Measurements from ENCODE around the gene CD82. TPM values are rescaled to one million over a fixed set of nuclear protein-coding genes. Genes with fewer than 3 reads are reported as not detected.
A peak's percentile ranks its signal among the peaks of the same experiment; 100 is the strongest.

Gene CD82
- total RNA-seq, 1 experiment from 2014 or later, result 173 TPM

- DNase-seq (ENCODE audit: low spot score), result no peak
Observed at GRCh38 chr11:44600839-44601383, 35.4 kb downstream of the CD82 start.

- peak; percentile 96 for DNase-seq (ENCODE audit: low spot score)
Observed at GRCh38 chr11:44601471-44602370, 36.3 kb downstream of the CD82 start.

GRCh38 chr11:44602891-44603310, 37.4 kb downstream of the CD82 start:
- DNase-seq (ENCODE audit: low spot score), result no peak

GRCh38 chr11:44604171-44604581, 38.7 kb downstream of the CD82 start:
- no peak for DNase-seq (ENCODE audit: low spot score)

- DNase-seq (ENCODE audit: low spot score), result no peak
Observed at GRCh38 chr11:44605068-44605708, 39.7 kb downstream of the CD82 start.

- DNase-seq (ENCODE audit: low spot score), result no peak
Observed at GRCh38 chr11:44605965-44606364, 40.5 kb downstream of the CD82 start.

GRCh38 chr11:44606472-44606871, 41.0 kb downstream of the CD82 start:
- no peak for DNase-seq (ENCODE audit: low spot score)

- peak; percentile 47 for DNase-seq (ENCODE audit: low spot score)
Observed at GRCh38 chr11:44607319-44607962, 42.0 kb downstream of the CD82 start.

- peak; percentile 62 for DNase-seq (ENCODE audit: low spot score)
Observed at GRCh38 chr11:44607987-44608386, 42.5 kb downstream of the CD82 start.

GRCh38 chr11:44608651-44608990, 43.2 kb downstream of the CD82 start:
- no peak for DNase-seq (ENCODE audit: low spot score)

GRCh38 chr11:44608991-44609782, 43.7 kb downstream of the CD82 start:
- DNase-seq (ENCODE audit: low spot score), result no peak

GRCh38 chr11:44609783-44610155, 44.3 kb downstream of the CD82 start:
- DNase-seq (ENCODE audit: low spot score), result no peak

- no peak for DNase-seq (ENCODE audit: low spot score)
Observed at GRCh38 chr11:44610186-44610955, 44.9 kb downstream of the CD82 start.

GRCh38 chr11:44611088-44611487, 45.6 kb downstream of the CD82 start:
- DNase-seq (ENCODE audit: low spot score), result no peak

- DNase-seq (ENCODE audit: low spot score), result no peak
Observed at GRCh38 chr11:44611687-44612434, 46.4 kb downstream of the CD82 start.

GRCh38 chr11:44613153-44613552, 47.7 kb downstream of the CD82 start:
- DNase-seq (ENCODE audit: low spot score), result no peak

- no peak for DNase-seq (ENCODE audit: low spot score)
Observed at GRCh38 chr11:44614281-44614775, 48.9 kb downstream of the CD82 start.

GRCh38 chr11:44615041-44615755, 49.7 kb downstream of the CD82 start:
- DNase-seq (ENCODE audit: low spot score), result no peak
